K562 (cell line): Measurements from ENCODE around the gene FUZ. TPM values are rescaled to one million over a fixed set of nuclear protein-coding genes. Genes with fewer than 3 reads are reported as not detected.

Experiments
- ATAC-seq: fragments of 200-7000 bp; cut with Tn5 transposase; 3 replicates; pipeline ENCODE4 v1.9.1; 2020; ENCODE audit warnings: moderate library complexity
- BruUV-seq: library from RNA; stranded (reverse); fragments of 400-500 nt; replicated peaks from 2 replicates; lab custom pipeline; 2021; lab: Mats Ljungman, UMichigan
- CTCF ChIA-PET: fragments of 300-600 bp; formaldehyde crosslinking; extraction: SDS; loops from one replicate; lab custom pipeline; 2021; ENCODE audit warnings: low intra/inter-chr PET ratio; lab: Yijun Ruan, JAX
- POLR2A ChIA-PET: fragments of 300-600, 350-650 bp; sonication (Branson Sonifier 250); formaldehyde crosslinking; extraction: SDS; loops from one replicate; lab custom pipeline; 2021; ENCODE audit warnings: antibody characterized with exemption, inconsistent platforms; lab: Yijun Ruan, JAX
- DNase-seq, 4 experiments: peaks; one replicate each; pipeline versions ENCODE4 v3.0.0 to v3.0.0-alpha.2; 2011 to 2018; ENCODE audit warnings: low spot score in 3 of 4, mixed read lengths in 3 of 4; ENCODE audit errors: extremely low read depth in 1 of 4
- FAIRE-seq: peaks from 2 replicates; lab custom pipeline; 2011; peaks lifted over from hg19 to GRCh38; lab: Jason Lieb, UNC
- H2AFZ ChIP-seq: 2 replicates; pipeline ENCODE4 v1.6.0; 2011; ENCODE audit warnings: low read depth, low read length, control low read depth, inconsistent platforms
- H3K27ac ChIP-seq: fragments of 200-600 bp; 3 replicates; pipeline ENCODE4 v1.8.0; 2011; ENCODE audit warnings: low read depth, mild to moderate bottlenecking, control low read depth, inconsistent platforms, low read length, moderate library complexity, mixed read lengths; ENCODE audit errors: extremely low read depth
- H3K27me3 ChIP-seq, 2 experiments: fragments of 300-600 bp in 1 of 2; 2 replicates in 1 of 2; 3 replicates in 1 of 2; pipeline versions ENCODE4 v1.6.0 to v1.8.0; 2011; ENCODE audit warnings: inconsistent platforms in 2 of 2, low read length in 2 of 2, mild to moderate bottlenecking in 1 of 2, mixed read lengths in 1 of 2, moderate library complexity in 1 of 2; ENCODE audit not compliant: control insufficient read depth in 2 of 2, insufficient read depth in 2 of 2
- H3K36me3 ChIP-seq: fragments of 300-600 bp; 3 replicates; pipeline ENCODE4 v1.8.0; 2011; ENCODE audit warnings: mild to moderate bottlenecking, low read length, inconsistent platforms; ENCODE audit not compliant: control insufficient read depth, insufficient read depth
- H3K4me1 ChIP-seq, 2 experiments: fragments of 200-600 bp in 1 of 2; replicated peaks in 1 of 2; 2 replicates in 1 of 2; 3 replicates in 1 of 2; pipeline versions ENCODE4 v1.5.1 to v1.8.0; 2011; ENCODE audit warnings: inconsistent platforms in 2 of 2, low read length in 2 of 2, mild to moderate bottlenecking in 1 of 2, mixed read lengths in 1 of 2, moderate library complexity in 1 of 2; ENCODE audit not compliant: control insufficient read depth in 2 of 2, insufficient read depth in 2 of 2
- H3K4me2 ChIP-seq: 2 replicates; pipeline ENCODE4 v1.6.1; 2011; ENCODE audit warnings: low read length, control low read depth, inconsistent platforms, mixed read lengths; ENCODE audit not compliant: insufficient read depth
- H3K4me3 ChIP-seq: fragments of 200-600 bp; sonication (generic), shearing (Covaris generic); 2 replicates; pipeline ENCODE4 v1.5.1; 2016; ENCODE audit warnings: control low read depth, inconsistent platforms
- H3K79me2 ChIP-seq: fragments of 200-600 bp; 3 replicates; pipeline ENCODE4 v1.8.0; 2011; ENCODE audit warnings: low read length, inconsistent platforms; ENCODE audit not compliant: control insufficient read depth, insufficient read depth
- H3K9ac ChIP-seq, 2 experiments: 2 replicates each; pipeline versions ENCODE4 v1.6.0 to v1.6.1; 2011; ENCODE audit warnings: low read depth in 2 of 2, low read length in 2 of 2, control low read depth in 1 of 2, inconsistent platforms in 1 of 2, mild to moderate bottlenecking in 1 of 2, mixed read lengths in 1 of 2; ENCODE audit not compliant: insufficient read depth in 1 of 2
- H3K9me1 ChIP-seq: one replicate; pipeline ENCODE4 v1.6.0; 2011; ENCODE audit warnings: inconsistent platforms, mild to moderate bottlenecking, low read length, moderate library complexity; ENCODE audit not compliant: control insufficient read depth, insufficient read depth
- H3K9me3 ChIP-seq: replicated peaks from 2 replicates; pipeline ENCODE4 v1.5.1; 2011; ENCODE audit warnings: low read depth, low read length, inconsistent platforms; ENCODE audit not compliant: control insufficient read depth, insufficient read depth
- H4K20me1 ChIP-seq: replicated peaks from 2 replicates; pipeline ENCODE4 v1.6.1; 2011; ENCODE audit warnings: low read length, inconsistent platforms, mixed read lengths; ENCODE audit not compliant: control insufficient read depth, insufficient read depth
- ARHGAP35 ChIP-seq: fragments of 450-650 bp; IDR thresholded peaks from 2 replicates; pipeline ENCODE4 v1.6.1; 2018; ENCODE audit not compliant: partially characterized antibody
- BCL6 ChIP-seq: fragments of 250-450 bp; sonication (Bioruptor Pico); IDR thresholded peaks from 2 replicates; pipeline ENCODE4 v1.4.0; 2020
- BCOR ChIP-seq: fragments of 450-650 bp; IDR thresholded peaks from 2 replicates; pipeline ENCODE4 v1.6.1; 2016
- CHD2 ChIP-seq: IDR thresholded peaks from 2 replicates; pipeline ENCODE4 v1.6.1; 2011; ENCODE audit warnings: low read depth, low read length
- LEF1 ChIP-seq: fragments of 450-650 bp; IDR thresholded peaks from 2 replicates; pipeline ENCODE4 v1.6.1; 2016; ENCODE audit warnings: mild to moderate bottlenecking
- MAFK ChIP-seq: IDR thresholded peaks from 2 replicates; pipeline ENCODE4 v1.6.1; 2011; ENCODE audit warnings: low read length, improper control_type of control experiment
- MBD1 ChIP-seq: fragments of 250-450 bp; sonication (Bioruptor Pico); IDR thresholded peaks from 2 replicates; pipeline ENCODE4 v1.8.0; 2022; ENCODE audit warnings: inconsistent platforms
- MLX ChIP-seq, 2 experiments: fragments of 450-650 bp in 1 of 2; sonication (generic) in 1 of 2; formaldehyde crosslinking; conservative IDR thresholded peaks; 2 replicates each; pipeline versions ENCODE4 v1.4.0 to v1.8.1; 2020 to 2022; ENCODE audit warnings: mild to moderate bottlenecking in 1 of 2, missing genetic modification reagents in 1 of 2
- MTA1 ChIP-seq: fragments of 450-650 bp; IDR thresholded peaks from 2 replicates; pipeline ENCODE4 v1.6.1; 2017; ENCODE audit warnings: borderline replicate concordance
- POLR2A ChIP-seq: fragments of 450-650 bp; conservative IDR thresholded peaks from 2 replicates; pipeline ENCODE4 v1.6.1; 2016
- POLR2AphosphoS2 ChIP-seq: IDR thresholded peaks from 2 replicates; pipeline ENCODE4 v1.6.1; 2012; ENCODE audit warnings: low read length, improper control_type of control experiment
- RBM22 ChIP-seq: fragments of 200-400 bp; formaldehyde crosslinking; IDR thresholded peaks from 2 replicates; pipeline ENCODE4 v1.6.1; 2018; ENCODE audit warnings: low read length, low read depth; ENCODE audit not compliant: poor library complexity, severe bottlenecking
- THAP7 ChIP-seq: fragments of 250-450 bp; sonication (Bioruptor Pico); IDR thresholded peaks from 2 replicates; pipeline ENCODE4 v1.5.0; 2021
- YBX1 ChIP-seq: fragments of 450-650 bp; IDR thresholded peaks from 2 replicates; pipeline ENCODE4 v1.7.1; 2016; ENCODE audit warnings: mild to moderate bottlenecking
- ZFX ChIP-seq: sonication (generic); formaldehyde crosslinking; IDR thresholded peaks from 2 replicates; pipeline ENCODE4 v1.8.0; 2022; ENCODE audit warnings: mild to moderate bottlenecking, missing genetic modification reagents, moderate library complexity
- ZNF311 ChIP-seq: fragments of 250-450 bp; sonication (Bioruptor Pico); IDR thresholded peaks from 2 replicates; pipeline ENCODE4 v1.4.0; 2020; ENCODE audit warnings: mild to moderate bottlenecking, moderate library complexity
- WGBS: fragments of 100-300 bp; shearing (Covaris generic); methylation state at CpG from one replicate; pipeline ENCODE4 v1.1.6; 2016; ENCODE audit warnings: low coverage, mixed read lengths; ENCODE audit not compliant: insufficient coverage; ENCODE audit errors: missing lambda C conversion rate; 5-methylcytosine and 5-hydroxymethylcytosine counted together
- in situ Hi-C: fragments of 300-500 bp; cut with MboI; formaldehyde crosslinking; loops from 4 replicates; pipeline ENCODE4 v1.15.0; 2018; ENCODE audit warnings: inconsistent platforms, mixed read lengths
- intact Hi-C: fragments of 100-400 bp; cut with micrococcal nuclease; formaldehyde crosslinking; loops from 2 replicates; pipeline ENCODE4 v1.14.2; 2022
- polyA plus RNA-seq, 8 experiments: library from polyadenylated mRNA; depleted of rRNA in 4 of 8; stranded (reverse) in 5 of 8; unstranded in 3 of 8; fragments of >200 nt; fragmentation: Nextera tagmentation in 2 of 8; fragmentation: Illumina TruSeq in 1 of 8; extraction: Ambion mirVana in 2 of 8; extraction: Trizol in 1 of 8; gene quantifications; 2 replicates each; pipeline versions ENCODE4 v1.2.1 to v1.2.3, GENCODE V29; 2011 to 2014; ENCODE audit warnings: inconsistent platforms in 1 of 8, missing spikeins in 1 of 8
- total RNA-seq, 7 experiments: library from RNA; depleted of rRNA in 6 of 7; stranded (reverse); fragments of >200 nt in 6 of 7; fragmentation: Illumina TruSeq in 2 of 7; extraction: Trizol in 2 of 7; gene quantifications; 2 replicates each; pipeline versions ENCODE4 v1.2.1 to v1.2.3, GENCODE V29; 2011 to 2021; ENCODE audit warnings: low replicate concordance in 1 of 7
- TF ChIP-seq, protein P1 (sequence below): sonication (generic); formaldehyde crosslinking; IDR thresholded peaks from 2 replicates; pipeline ENCODE4 v1.8.0; 2022; ENCODE audit warnings: missing genetic modification reagents, mild to moderate bottlenecking, borderline replicate concordance

The FUZ gene
- total and polyA plus RNA-seq, 9 of the 15 experiments (the other 6 are each of a cell fraction or from before 2014, with no cell fraction given) = 0.17 to 7.6 (median 3.6) TPM; not detected in 1

DNA sequence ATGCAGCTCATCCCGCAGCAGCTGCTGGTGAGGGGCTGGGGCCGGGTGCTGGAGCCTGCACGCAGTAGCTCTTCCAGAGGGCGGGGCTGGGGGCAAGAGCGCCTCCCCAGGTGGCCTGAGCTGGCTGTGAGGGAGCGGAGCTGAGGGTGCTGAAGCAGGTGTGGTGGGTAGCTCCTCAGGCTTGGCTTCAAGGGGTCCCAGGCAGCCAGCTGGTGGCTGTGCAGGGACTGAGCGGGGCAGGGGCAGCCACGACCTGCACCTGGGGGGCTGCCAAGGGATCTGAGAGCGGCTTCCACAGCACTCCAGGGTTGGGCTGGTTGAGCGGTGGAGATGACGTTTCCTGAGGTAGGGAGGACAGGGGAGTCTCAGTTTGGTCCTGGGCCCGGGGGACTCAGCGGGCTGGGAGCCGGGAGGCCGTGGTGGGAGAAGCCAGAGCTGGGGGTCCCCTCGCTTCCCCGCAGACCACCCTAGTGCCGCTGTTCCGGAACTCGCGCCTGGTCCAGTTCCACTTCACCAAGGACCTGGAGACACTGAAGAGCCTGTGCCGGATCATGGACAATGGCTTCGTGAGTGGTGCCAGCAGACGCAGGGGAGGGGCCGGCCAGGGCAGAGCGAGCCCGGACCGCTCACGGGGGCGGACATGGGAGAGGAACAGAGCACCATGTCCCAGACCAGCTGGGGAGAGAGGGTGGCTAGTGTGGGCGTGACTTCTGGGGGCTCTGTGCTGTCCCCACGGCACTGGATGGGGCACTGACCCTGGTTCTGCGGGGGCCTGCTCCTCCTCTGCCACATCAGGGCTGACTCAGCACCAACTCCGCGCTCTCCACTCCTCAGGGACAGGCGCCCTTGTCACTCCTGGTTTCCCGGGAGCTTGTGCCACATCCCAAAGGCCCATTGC, 45.2 kb upstream of the FUZ start:
- intact Hi-C loops = no loop called here
- BruUV-seq = no TSS peak
- no peaks in the 10 kb centered on the region for H3K9me3 ChIP-seq
- H2AFZ ChIP-seq = no peak overlapping the region
- DNase-seq (no peak), FAIRE-seq (no peak), ATAC-seq (peak; percentile 45)
- H3K4me1 ChIP-seq = peaks cover 0 to 88% of the 10 kb centered on the region in 2 experiments; a peak in 2 of 5 replicates
- peaks cover 93% of the 10 kb centered on the region; the same call in 2 of the 3 replicates for H3K36me3 ChIP-seq
- H3K4me2 ChIP-seq = no peak overlapping the region
- peaks cover 16% of the 10 kb centered on the region; the same call in 1 of the 2 replicates for H4K20me1 ChIP-seq
- ChIA-PET CTCF (no interaction called here), POLR2A (interaction anchor here (1.0 to 1.8 kb wide), 4 partner anchors 8 to 18 kb away, joined by 3 to 7 read pairs (median 6); no protein-coding TSS in a partner anchor)
- 83% methylated on average over 30 of the region's 37 CpGs for WGBS
- in situ Hi-C loops = no loop called here
- peak overlapping the region in 1 of 2 experiments; percentile 61; a peak in 2 of 4 replicates for H3K9ac ChIP-seq
- no peak overlapping the region for H3K4me3 ChIP-seq
- no peak overlapping the region for H3K27ac ChIP-seq
- peaks cover 20% of the 10 kb centered on the region for H3K79me2 ChIP-seq
- H3K9me1 ChIP-seq = no peaks in the 10 kb centered on the region
- H3K27me3 ChIP-seq = no peaks in the 10 kb centered on the region
- no peak for TF ChIP-seq MTA1
- TF ChIP-seq ZNF311 (CRISPR knock-in tag) = no peak
- peak; percentile 33 for TF ChIP-seq POLR2AphosphoS2
- TF ChIP-seq, protein P1, sequence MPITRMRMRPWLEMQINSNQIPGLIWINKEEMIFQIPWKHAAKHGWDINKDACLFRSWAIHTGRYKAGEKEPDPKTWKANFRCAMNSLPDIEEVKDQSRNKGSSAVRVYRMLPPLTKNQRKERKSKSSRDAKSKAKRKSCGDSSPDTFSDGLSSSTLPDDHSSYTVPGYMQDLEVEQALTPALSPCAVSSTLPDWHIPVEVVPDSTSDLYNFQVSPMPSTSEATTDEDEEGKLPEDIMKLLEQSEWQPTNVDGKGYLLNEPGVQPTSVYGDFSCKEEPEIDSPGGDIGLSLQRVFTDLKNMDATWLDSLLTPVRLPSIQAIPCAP (CRISPR knock-in tag) = no peak
- peak; percentile 19; the same call in 1 of the 2 replicates for TF ChIP-seq ZFX
- no peak for TF ChIP-seq MLX (CRISPR knock-in tag; conservative IDR thresholded peaks at IDR 0.05)
- TF ChIP-seq BCOR = no peak
- no peak for TF ChIP-seq ARHGAP35
- no peak for TF ChIP-seq BCL6 (CRISPR knock-in tag)
- no peak for TF ChIP-seq MBD1 (CRISPR knock-in tag)
- no peak for TF ChIP-seq CHD2
- no peak for TF ChIP-seq LEF1
- peak; percentile 40; the same call in 1 of the 2 replicates for TF ChIP-seq POLR2A
- TF ChIP-seq RBM22 = peak; percentile 90
- TF ChIP-seq MAFK = no peak
- no peak for TF ChIP-seq YBX1
- TF ChIP-seq THAP7 (CRISPR knock-in tag) = no peak
